Stimulated activated effector memory CD8-positive, alpha-beta T cell treated with anti-CD3 and anti-CD28 coated beads, Interleukin-12 subunit alpha, Interleukin-12 subunit beta, amount 100 ng/mL, for 72 hours (primary cell): ENCODE measurements around the gene MBLAC2.

Source experiments
- ATAC-seq: fragments of 150-1000 bp; cut with Tn5 transposase; 2 replicates; pipeline ENCODE4 v1.10.0; 2021
- DNase-seq, 2 donors: peaks; one replicate each; pipeline ENCODE4 v3.0.0; 2021 to 2022; ENCODE audit warnings: low spot score in 2 of 2
- H3K27ac Mint-ChIP-seq: one replicate; pipeline ENCODE4 v1.8.0; 2022; ENCODE audit warnings: mild to moderate bottlenecking, mixed read lengths
- H3K36me3 Mint-ChIP-seq: one replicate; pipeline ENCODE4 v1.8.0; 2022; ENCODE audit warnings: mild to moderate bottlenecking, mixed read lengths
- H3K4me1 Mint-ChIP-seq: one replicate; pipeline ENCODE4 v1.8.0; 2022; ENCODE audit warnings: mixed read lengths
- H3K4me3 Mint-ChIP-seq: one replicate; pipeline ENCODE4 v1.8.0; 2022; ENCODE audit warnings: mild to moderate bottlenecking, mixed read lengths
- H3K9me3 Mint-ChIP-seq: one replicate; pipeline ENCODE4 v1.8.0; 2022; ENCODE audit warnings: mixed read lengths

The MBLAC2 gene

DNA sequence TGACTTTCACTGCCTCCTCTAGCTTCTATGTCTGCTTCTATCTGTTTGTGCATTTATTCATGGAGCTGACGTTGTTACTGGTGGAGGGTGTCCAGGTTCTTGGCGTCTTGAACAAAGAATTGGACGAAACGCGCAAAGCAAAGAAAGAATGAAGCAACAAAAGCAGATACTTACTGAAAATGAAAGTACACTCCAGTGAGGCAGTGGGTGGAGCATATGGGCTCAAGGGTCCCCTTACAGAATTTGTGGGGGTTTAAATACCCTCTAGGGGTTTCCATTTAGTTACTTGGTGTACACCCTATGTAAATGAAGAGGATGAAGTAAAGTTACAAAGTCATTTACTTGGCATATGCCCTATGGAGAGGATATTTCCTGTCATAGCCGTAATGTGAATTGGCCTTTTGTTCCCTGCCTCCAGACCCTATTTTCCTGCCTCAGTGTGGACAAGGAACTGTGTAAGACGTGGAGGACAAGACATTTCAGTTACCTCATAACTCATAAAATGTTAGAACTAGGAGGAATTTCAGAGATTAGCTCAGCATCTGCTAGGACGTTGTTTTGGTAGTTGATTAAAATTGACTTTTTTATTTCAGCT is 3.1 kb upstream of the MBLAC2 start:
- ATAC-seq = no peak
- H3K9me3 Mint-ChIP-seq = no peaks in the 10 kb centered on the region
- H3K4me1 Mint-ChIP-seq = peaks cover 34% of the 10 kb centered on the region
- no peak for DNase-seq
- no peak overlapping the region for H3K27ac Mint-ChIP-seq
- H3K4me3 Mint-ChIP-seq = no peak overlapping the region
- H3K36me3 Mint-ChIP-seq = no peaks in the 10 kb centered on the region

GRCh38 chr5:90477073-90477472 is 2.5 kb upstream of the MBLAC2 start:
- no peak overlapping the region for H3K27ac Mint-ChIP-seq
- DNase-seq (no peak), ATAC-seq (no peak)
- H3K4me1 Mint-ChIP-seq = peaks cover 35% of the 10 kb centered on the region
- H3K36me3 Mint-ChIP-seq = no peaks in the 10 kb centered on the region
- no peaks in the 10 kb centered on the region for H3K9me3 Mint-ChIP-seq
- H3K4me3 Mint-ChIP-seq = no peak overlapping the region

DNA sequence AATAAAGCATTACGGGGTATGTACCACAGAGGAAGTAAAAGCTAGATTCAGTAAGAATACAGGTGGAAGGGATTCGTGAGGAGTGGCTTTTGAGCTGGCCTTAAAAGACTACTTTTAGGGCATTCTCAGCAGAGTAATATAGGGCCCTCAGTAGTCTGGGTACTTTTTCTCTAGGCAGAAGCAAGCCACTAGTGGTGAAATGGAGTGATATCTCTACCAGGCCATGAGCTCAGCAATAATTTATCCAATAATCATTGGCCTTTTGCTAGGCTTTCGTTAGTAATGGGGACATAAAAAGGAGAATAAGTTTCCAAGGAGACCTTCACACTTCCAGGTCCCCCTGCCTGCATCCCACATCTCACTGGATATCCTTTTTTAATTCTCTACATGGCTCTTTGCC is 1.8 kb upstream of the MBLAC2 start:
- H3K9me3 Mint-ChIP-seq = no peaks in the 10 kb centered on the region
- DNase-seq (no peak), ATAC-seq (no peak)
- peaks cover 35% of the 10 kb centered on the region for H3K4me1 Mint-ChIP-seq
- H3K36me3 Mint-ChIP-seq = no peaks in the 10 kb centered on the region
- H3K4me3 Mint-ChIP-seq = no peak overlapping the region
- no peak overlapping the region for H3K27ac Mint-ChIP-seq

GRCh38 chr5:90475436-90475980 is 937 bp upstream of the MBLAC2 start:
- Mint-ChIP-seq H3K36me3 (no peaks in the 10 kb centered on the region), H3K27ac (no peak overlapping the region), H3K9me3 (no peaks in the 10 kb centered on the region), H3K4me1 (peaks cover 41% of the 10 kb centered on the region), H3K4me3 (peak overlapping the region; percentile 97)
- no peak for ATAC-seq
- DNase-seq = no peak

DNA sequence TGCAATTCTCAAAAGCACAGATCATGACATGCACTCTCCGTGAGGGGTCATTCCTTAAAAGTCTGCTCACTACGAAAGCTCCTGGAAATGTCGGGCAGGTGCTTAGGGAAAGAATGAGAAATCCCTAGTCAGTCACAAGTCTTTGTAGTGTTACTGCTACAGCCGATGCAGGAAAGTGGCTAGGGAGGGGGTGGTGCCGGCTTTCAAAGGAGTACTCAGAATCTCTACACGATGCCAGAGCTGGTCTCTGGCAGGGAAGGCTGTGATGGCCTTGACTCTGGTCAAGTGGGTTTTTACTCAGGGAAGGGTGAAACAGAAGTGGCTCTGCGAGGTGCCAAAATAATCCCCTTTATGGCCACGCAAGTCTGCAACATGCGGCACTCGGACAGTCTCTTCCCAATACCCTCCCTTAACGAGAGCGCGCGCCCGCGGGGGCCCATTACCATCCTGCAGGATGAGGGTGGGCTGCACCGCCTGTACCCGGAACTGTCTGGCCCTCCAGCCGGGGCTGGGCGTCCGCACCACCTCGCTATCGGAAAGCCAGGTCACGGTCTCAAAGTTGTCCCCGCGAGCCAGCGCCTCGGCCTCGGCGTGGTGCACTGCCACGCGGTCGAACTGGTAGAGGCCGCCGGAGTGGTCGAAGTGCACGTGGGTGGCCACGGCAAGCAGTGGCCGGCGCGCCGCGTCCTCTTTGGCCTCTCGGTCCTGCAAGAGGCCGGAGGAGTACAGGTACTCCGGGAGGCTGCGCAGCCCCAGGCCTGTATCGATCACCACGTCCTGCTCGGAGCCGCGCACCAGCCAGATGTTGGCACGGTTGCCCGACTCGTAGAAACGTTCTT is 956 bp downstream of the MBLAC2 start:
- Mint-ChIP-seq H3K9me3 (no peaks in the 10 kb centered on the region), H3K4me1 (peaks cover 41% of the 10 kb centered on the region), H3K36me3 (no peaks in the 10 kb centered on the region), H3K4me3 (peak overlapping the region; percentile 97), H3K27ac (peak overlapping the region; percentile 94)
- DNase-seq (peak; percentile 4 to 66), ATAC-seq (peak; percentile 6)

DNA sequence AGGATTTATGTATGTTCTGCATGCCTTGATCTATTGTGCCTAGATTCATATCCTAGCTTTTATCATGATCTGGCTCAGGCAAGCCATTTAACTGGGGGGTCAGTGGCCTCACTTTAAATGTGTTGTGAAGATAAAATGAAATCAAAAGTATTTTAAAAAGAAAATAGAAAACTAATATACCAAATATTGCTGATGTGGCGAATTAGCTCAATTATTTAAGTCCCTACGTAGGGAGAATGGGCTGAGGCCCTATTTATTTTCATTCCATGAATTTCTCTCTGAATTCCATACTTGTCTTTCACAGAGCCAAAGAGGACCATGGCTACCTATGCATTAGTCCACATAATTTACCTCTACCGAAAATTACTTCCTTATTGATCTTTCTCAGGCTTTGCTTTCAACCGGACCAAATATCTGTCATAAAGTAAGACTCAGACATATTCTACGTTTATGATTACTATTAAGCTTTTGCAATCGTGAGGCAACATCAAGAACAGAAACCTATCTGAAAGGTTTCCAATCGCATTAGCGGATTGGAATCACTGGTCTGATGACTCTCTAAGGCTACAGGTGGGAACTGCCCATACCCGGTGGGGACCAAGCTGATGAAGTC is 1.7 kb downstream of the MBLAC2 start:
- no peaks in the 10 kb centered on the region for H3K9me3 Mint-ChIP-seq
- H3K36me3 Mint-ChIP-seq = no peaks in the 10 kb centered on the region
- ATAC-seq = no peak
- H3K4me1 Mint-ChIP-seq = peaks cover 41% of the 10 kb centered on the region
- peak overlapping the region; percentile 97 for H3K4me3 Mint-ChIP-seq
- peak overlapping the region; percentile 94 for H3K27ac Mint-ChIP-seq
- no peak for DNase-seq

- Mint-ChIP-seq H3K4me3 (no peak overlapping the region), H3K4me1 (no peaks in the 10 kb centered on the region), H3K9me3 (no peaks in the 10 kb centered on the region), H3K36me3 (no peaks in the 10 kb centered on the region), H3K27ac (no peak overlapping the region)
- DNase-seq (no peak), ATAC-seq (no peak)
These were observed 13.3 kb downstream of the MBLAC2 start for GRCh38 chr5:90461288-90461687.

- H3K36me3 Mint-ChIP-seq = no peaks in the 10 kb centered on the region
- no peak overlapping the region for H3K4me3 Mint-ChIP-seq
- no peak for ATAC-seq
- no peak overlapping the region for H3K27ac Mint-ChIP-seq
- H3K4me1 Mint-ChIP-seq = no peaks in the 10 kb centered on the region
- H3K9me3 Mint-ChIP-seq = no peaks in the 10 kb centered on the region
- DNase-seq = no peak
These were observed 27.6 kb downstream of the MBLAC2 start for GRCh38 chr5:90446961-90447360.

GRCh38 chr5:90440644-90441043 is 33.9 kb downstream of the MBLAC2 start:
- no peaks in the 10 kb centered on the region for H3K9me3 Mint-ChIP-seq
- no peaks in the 10 kb centered on the region for H3K36me3 Mint-ChIP-seq
- no peak for ATAC-seq
- peak overlapping the region; percentile 64 for H3K4me3 Mint-ChIP-seq
- H3K4me1 Mint-ChIP-seq = peaks cover 5% of the 10 kb centered on the region
- no peak overlapping the region for H3K27ac Mint-ChIP-seq
- DNase-seq = no peak

DNA sequence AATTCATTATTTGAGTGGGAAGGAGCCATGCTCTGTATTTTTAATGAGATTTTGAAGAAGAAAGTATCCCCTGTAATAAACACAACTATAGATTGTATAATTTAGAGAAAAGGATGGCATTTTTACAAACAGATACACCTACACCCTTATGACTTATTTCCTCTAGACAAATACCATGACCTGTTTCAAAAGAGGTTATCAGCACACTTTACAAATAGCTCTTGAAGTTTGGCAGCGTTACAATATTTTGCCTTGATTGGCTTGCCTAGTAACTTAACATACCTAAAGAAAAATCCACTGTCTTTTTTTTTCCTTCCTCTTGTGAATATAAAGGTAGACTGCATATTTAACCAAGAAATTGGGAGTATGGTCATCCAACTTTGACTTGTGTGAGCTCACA is 36.5 kb downstream of the MBLAC2 start:
- Mint-ChIP-seq H3K27ac (peak overlapping the region; percentile 0), H3K4me3 (no peak overlapping the region), H3K9me3 (no peaks in the 10 kb centered on the region), H3K4me1 (peaks cover 5% of the 10 kb centered on the region), H3K36me3 (no peaks in the 10 kb centered on the region)
- ATAC-seq (no peak), DNase-seq (no peak)

- Mint-ChIP-seq H3K36me3 (no peaks in the 10 kb centered on the region), H3K27ac (no peak overlapping the region), H3K9me3 (no peaks in the 10 kb centered on the region), H3K4me1 (peaks cover 5% of the 10 kb centered on the region), H3K4me3 (no peak overlapping the region)
- DNase-seq (no peak), ATAC-seq (no peak)
These were observed 36.9 kb downstream of the MBLAC2 start for GRCh38 chr5:90437663-90438062.

GRCh38 chr5:90434116-90434714 is 40.4 kb downstream of the MBLAC2 start:
- H3K9me3 Mint-ChIP-seq = no peaks in the 10 kb centered on the region
- no peak overlapping the region for H3K4me3 Mint-ChIP-seq
- H3K27ac Mint-ChIP-seq = no peak overlapping the region
- DNase-seq (peak; percentile 7 to 66), ATAC-seq (peak; percentile 69)
- no peaks in the 10 kb centered on the region for H3K36me3 Mint-ChIP-seq
- H3K4me1 Mint-ChIP-seq = no peaks in the 10 kb centered on the region

GRCh38 chr5:90424245-90424644 is 50.3 kb downstream of the MBLAC2 start:
- ATAC-seq (peak; percentile 59), DNase-seq (no peak)
- no peaks in the 10 kb centered on the region for H3K9me3 Mint-ChIP-seq
- no peak overlapping the region for H3K4me3 Mint-ChIP-seq
- H3K27ac Mint-ChIP-seq = no peak overlapping the region
- H3K36me3 Mint-ChIP-seq = no peaks in the 10 kb centered on the region
- H3K4me1 Mint-ChIP-seq = no peaks in the 10 kb centered on the region

DNA sequence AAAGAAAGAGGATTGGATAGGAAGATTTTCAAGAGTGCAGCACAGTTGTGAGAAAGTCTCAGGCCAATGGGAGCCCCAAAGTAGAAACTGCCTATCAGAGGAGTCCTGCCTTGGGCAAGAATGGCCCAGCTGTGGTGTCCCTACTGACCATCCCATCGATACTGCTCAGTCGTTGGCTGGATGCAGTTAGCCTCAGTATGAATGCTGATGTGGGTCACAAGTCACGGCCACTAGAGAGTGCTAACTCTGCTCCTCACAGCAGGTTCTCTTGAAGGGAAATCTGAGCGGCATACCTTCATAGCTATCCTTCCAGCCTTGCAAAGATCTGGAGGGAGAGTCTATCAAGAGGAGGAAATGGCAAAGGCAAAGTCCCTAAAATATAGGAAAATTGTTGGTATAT is 53.4 kb downstream of the MBLAC2 start:
- Mint-ChIP-seq H3K27ac (no peak overlapping the region), H3K4me1 (no peaks in the 10 kb centered on the region), H3K36me3 (no peaks in the 10 kb centered on the region), H3K9me3 (no peaks in the 10 kb centered on the region), H3K4me3 (no peak overlapping the region)
- ATAC-seq = no peak
- no peak for DNase-seq

- Mint-ChIP-seq H3K36me3 (no peaks in the 10 kb centered on the region), H3K4me3 (no peak overlapping the region), H3K9me3 (no peaks in the 10 kb centered on the region), H3K27ac (no peak overlapping the region), H3K4me1 (no peaks in the 10 kb centered on the region)
- no peak for DNase-seq
- ATAC-seq = no peak
These were observed 56.4 kb downstream of the MBLAC2 start for GRCh38 chr5:90418214-90418613.
